ENCODE results near the gene ZNF597.
"Not testable (repeated sequence)": the region's sequence is repeated elsewhere in the genome, so short reads cannot be mapped to it uniquely, and the experiment has no call there.

ZNF597 gene

GRCh38 chr16:3475604-3476375, 32.5 kb upstream of the ZNF597 start:
- DNase-seq (ENCODE audit: low read depth) = no peak

GRCh38 chr16:3474870-3475269, 31.6 kb upstream of the ZNF597 start:
- not testable (repeated sequence) for DNase-seq (ENCODE audit: low read depth)

GRCh38 chr16:3474136-3474779, 31.0 kb upstream of the ZNF597 start:
- DNase-seq (ENCODE audit: low read depth) = no peak

GRCh38 chr16:3473596-3473943, 30.3 kb upstream of the ZNF597 start:
- DNase-seq (ENCODE audit: low read depth) = not testable (repeated sequence)

GRCh38 chr16:3472878-3473595, 29.7 kb upstream of the ZNF597 start:
- DNase-seq (ENCODE audit: low read depth) = no peak

GRCh38 chr16:3471518-3472176, 28.3 kb upstream of the ZNF597 start:
- no peak for DNase-seq (ENCODE audit: low read depth)

DNA sequence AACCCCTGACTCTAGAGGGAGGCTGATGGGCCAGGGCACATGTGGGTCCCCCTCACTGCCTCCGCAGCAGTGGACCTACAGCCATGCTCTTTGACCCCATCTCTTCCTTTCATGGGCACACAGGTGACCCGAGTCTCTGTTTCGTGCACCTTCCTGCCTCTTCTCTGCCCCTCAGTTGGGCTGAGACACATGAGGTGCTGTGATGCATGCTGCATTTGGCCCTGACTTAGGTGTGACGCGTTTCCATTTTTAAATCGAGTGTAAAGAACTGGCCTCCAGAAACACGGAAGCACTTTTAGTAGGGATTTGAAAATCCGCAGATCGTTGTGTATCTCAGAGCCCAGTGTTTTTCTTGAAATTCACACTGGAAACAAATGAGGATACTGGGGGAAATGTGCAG, 27.4 kb upstream of the ZNF597 start:
- no peak for DNase-seq (ENCODE audit: low read depth)

- no peak for DNase-seq (ENCODE audit: low read depth)
Observed at GRCh38 chr16:3469736-3470135, 26.4 kb upstream of the ZNF597 start.

GRCh38 chr16:3468501-3468900, 25.2 kb upstream of the ZNF597 start:
- no peak for DNase-seq (ENCODE audit: low read depth)

- no peak for DNase-seq (ENCODE audit: low read depth)
Observed at GRCh38 chr16:3467921-3468320, 24.6 kb upstream of the ZNF597 start.

GRCh38 chr16:3467182-3467581, 23.9 kb upstream of the ZNF597 start:
- DNase-seq (ENCODE audit: low read depth) = no peak

DNA sequence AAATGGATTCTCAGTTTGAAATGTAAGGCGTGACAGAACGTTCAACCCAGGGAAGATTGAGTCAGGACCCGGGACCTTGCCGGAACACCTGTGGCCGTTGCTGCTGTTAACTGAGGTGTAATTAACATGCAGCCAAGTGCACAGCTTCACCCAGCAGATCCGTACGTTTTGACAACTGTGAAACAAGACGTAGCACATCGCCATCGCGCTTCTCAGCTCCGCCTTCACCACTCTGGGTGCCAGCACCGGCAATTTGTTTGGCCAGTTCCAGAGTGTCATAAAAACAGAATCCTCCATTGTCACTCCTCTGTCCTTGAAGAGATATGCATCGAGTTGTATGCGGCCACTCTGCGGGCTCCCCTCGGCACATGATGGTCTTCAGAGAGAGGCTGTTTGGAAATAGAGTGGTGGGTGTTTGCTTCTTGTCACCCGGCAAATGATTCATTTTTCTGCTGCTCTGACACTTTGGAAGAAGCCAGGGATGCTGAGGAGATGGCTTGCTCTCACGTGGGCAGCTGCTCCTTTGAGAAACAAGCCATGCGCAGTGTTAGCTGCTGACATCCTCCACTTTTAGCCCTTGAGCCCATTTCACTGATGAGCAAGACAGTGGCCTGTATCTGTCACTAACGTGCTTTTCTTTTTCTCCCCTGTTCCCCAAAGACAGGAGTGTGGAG, 22.7 kb upstream of the ZNF597 start:
- DNase-seq (ENCODE audit: low read depth) = no peak

GRCh38 chr16:3465301-3465700, 22.0 kb upstream of the ZNF597 start:
- no peak for DNase-seq (ENCODE audit: low read depth)

DNA sequence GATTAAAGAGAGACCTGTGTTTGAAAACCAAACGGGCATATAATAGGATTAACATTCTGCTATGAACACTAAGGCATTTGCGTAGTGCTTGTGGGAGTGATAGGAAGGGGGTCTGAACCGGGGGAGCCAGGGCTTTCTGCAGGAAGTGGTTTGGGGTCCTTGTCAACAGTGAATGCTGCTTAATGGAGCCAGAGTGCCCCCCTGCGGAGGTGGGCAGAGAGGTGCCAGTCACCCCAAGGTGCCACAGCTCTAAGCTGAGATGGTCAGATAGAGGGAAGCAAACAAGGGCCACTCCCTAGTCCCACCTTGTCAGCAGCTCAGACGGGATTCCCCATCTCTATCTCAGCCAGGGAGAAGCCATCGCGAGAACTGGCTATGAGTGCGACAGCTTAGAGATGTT, 17.8 kb upstream of the ZNF597 start:
- DNase-seq (ENCODE audit: low read depth) = no peak

DNA sequence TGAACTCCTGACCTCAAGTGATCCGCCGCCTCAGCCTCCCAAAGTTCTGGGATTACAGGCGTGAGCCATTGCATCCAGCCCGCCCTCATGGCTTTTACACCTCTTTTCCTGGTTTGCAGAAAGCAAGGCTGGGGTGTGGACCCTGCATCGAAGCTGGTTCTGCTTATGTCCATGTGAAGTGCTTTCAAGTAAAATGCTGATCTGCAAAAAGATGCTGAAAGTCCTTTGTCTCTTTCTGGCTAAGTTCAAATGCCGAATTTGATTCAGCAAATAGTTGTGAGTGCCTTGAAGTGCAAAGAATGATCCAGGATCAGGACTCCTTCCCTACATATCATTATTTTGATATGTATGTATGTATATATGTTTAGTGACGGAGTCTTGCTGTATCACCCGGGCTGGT, 17.3 kb upstream of the ZNF597 start:
- no peak for DNase-seq (ENCODE audit: low read depth)

DNA sequence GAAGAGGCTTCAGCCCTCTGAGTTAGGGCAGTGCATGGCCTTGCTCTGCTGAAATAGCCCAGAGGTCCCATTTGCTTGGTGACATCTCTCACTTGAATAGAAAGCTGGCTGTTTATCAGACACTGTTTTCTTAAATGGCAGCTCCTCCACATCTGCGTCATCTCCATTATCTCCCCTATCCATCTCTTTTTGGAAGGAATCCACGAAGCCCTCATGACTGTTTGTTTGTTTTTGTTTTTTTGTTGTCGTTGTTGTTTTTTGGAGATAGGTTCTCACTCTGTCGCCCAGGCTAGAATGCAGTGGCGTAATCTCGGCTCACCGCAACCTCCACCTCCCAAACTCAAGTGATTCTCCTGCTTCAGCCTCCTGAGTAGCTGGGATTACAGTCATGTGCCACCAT, 16.8 kb upstream of the ZNF597 start:
- DNase-seq (ENCODE audit: low read depth) = no peak

DNA sequence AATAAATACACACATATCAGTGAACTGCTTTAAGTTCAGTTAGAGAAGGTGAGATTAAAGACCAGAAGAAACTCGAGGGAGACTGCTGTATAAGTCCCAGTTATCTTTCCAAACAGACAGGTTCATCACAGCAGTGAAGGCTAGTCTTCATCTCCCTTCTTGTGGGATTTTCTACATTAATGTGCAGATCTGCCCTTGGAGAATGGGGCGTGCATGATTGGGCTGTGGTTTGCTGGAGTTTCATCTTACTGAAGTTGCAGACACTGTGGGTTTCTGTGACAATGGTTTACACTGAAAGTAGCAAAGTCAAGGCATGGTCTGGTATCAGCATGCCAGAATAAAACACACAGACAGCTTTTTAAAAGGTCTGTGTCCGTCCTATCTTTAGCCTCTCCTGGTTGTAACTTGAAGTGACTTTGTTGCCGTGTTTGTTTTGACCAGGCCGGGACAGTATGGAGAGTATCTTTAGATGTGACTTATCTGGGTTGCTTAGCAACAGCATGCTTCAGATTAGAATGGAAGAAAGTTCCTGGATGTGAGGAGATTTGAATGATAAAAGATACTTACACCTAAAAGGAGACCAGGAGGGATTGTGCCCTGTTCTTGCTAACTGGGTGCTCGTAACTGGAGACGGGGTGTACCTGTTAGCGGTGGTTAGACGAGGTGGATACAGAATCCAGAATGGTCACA, 16.2 kb upstream of the ZNF597 start:
- no peak for DNase-seq (ENCODE audit: low read depth)

- DNase-seq (ENCODE audit: low read depth) = no peak
Observed at GRCh38 chr16:3458852-3459361, 15.6 kb upstream of the ZNF597 start.

DNA sequence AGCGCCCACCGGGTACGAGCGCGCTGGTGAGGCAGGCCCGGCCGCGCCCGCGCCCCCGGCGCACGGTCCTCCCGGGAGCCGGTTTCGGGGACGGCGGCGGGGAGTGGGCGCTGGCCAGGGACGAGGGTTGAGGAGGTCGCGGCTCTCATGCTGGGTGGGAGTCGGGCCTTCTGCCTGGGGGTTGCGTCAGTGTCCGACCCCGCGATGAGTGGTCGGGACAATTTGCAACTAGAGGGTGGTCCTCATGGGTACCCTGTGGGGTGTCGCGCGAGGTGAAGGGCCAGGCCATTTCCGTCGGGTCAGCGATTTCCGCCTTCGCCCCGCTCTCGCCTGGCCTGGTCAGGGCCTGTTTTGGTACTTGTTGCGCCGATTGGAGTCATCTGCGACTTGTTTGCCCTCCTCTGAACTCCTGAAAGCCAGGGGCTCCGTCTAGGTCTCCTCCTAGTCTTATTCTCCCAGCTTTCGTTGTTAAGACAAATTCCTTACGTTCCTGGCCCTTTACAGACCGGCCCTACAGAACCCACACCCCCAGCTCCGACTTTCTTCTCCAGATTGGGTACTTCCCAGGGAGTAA, 15.1 kb upstream of the ZNF597 start:
- DNase-seq (ENCODE audit: low read depth) = no peak

GRCh38 chr16:3457434-3458252, 14.3 kb upstream of the ZNF597 start:
- peak; percentile 83 for DNase-seq (ENCODE audit: low read depth)
